Measurements from ENCODE around the gene MMEL1.

MMEL1 gene

GRCh38 chr1:2541619-2542245 is 91.1 kb downstream of the MMEL1 start:
- DNase-seq = no peak

GRCh38 chr1:2540816-2541492 is 91.9 kb downstream of the MMEL1 start:
- no peak for DNase-seq
